ENCODE results near the gene OTUD4.
"Not testable (repeated sequence)": the region's sequence is repeated elsewhere in the genome, so short reads cannot be mapped to it uniquely, and the experiment has no call there.

The OTUD4 gene

GRCh38 chr4:145181091-145181501 is 707 bp upstream of the OTUD4 start:
- in situ Hi-C loops (cut with HindIII; ENCODE audit: low sequenced_read_pairs): no loop called here
- H3K4me3 ChIP-seq (ENCODE audit: low read depth, low read length): peak overlapping the region; percentile 68
- no peak for DNase-seq (ENCODE audit: low read depth)
- TF ChIP-seq CTCF (IDR thresholded peaks at IDR 0.05; ENCODE audit: low read depth, low read length, missing control alignments): no peak

GRCh38 chr4:145179861-145180297 is 510 bp downstream of the OTUD4 start:
- DNase-seq (ENCODE audit: low read depth); in situ Hi-C loops (cut with HindIII; ENCODE audit: low sequenced_read_pairs): not testable (repeated sequence)
- H3K4me3 ChIP-seq (ENCODE audit: low read depth, low read length): peak overlapping the region; percentile 68

- TF ChIP-seq CTCF (IDR thresholded peaks at IDR 0.05; ENCODE audit: low read depth, low read length, missing control alignments): no peak
- in situ Hi-C loops (cut with HindIII; ENCODE audit: low sequenced_read_pairs): no loop called here
- no peak for DNase-seq (ENCODE audit: low read depth)
- H3K4me3 ChIP-seq (ENCODE audit: low read depth, low read length): peak overlapping the region; percentile 68
These were observed 1.0 kb downstream of the OTUD4 start for GRCh38 chr4:145179281-145179860.

- TF ChIP-seq CTCF (IDR thresholded peaks at IDR 0.05; ENCODE audit: low read depth, low read length, missing control alignments): no peak
- in situ Hi-C loops (cut with HindIII; ENCODE audit: low sequenced_read_pairs): no loop called here
- no peak for DNase-seq (ENCODE audit: low read depth)
- peak overlapping the region; percentile 68 for H3K4me3 ChIP-seq (ENCODE audit: low read depth, low read length)
These were observed 1.6 kb downstream of the OTUD4 start for GRCh38 chr4:145178740-145179280.

GRCh38 chr4:145177906-145178538 is 2.4 kb downstream of the OTUD4 start:
- no peak for TF ChIP-seq CTCF (IDR thresholded peaks at IDR 0.05; ENCODE audit: low read depth, low read length, missing control alignments)
- H3K4me3 ChIP-seq (ENCODE audit: low read depth, low read length): peak overlapping the region; percentile 68
- in situ Hi-C loops (cut with HindIII; ENCODE audit: low sequenced_read_pairs): no loop called here
- DNase-seq (ENCODE audit: low read depth): no peak

- no peak for TF ChIP-seq CTCF (IDR thresholded peaks at IDR 0.05; ENCODE audit: low read depth, low read length, missing control alignments)
- peak overlapping the region; percentile 68 for H3K4me3 ChIP-seq (ENCODE audit: low read depth, low read length)
- DNase-seq (ENCODE audit: low read depth): no peak
- in situ Hi-C loops (cut with HindIII; ENCODE audit: low sequenced_read_pairs): no loop called here
These were observed 2.9 kb downstream of the OTUD4 start for GRCh38 chr4:145177511-145177905.
